ENCODE measurements around the gene IPCEF1. TPM values are rescaled to one million over a fixed set of nuclear protein-coding genes. Genes with fewer than 3 reads are reported as not detected.
A peak's percentile ranks its signal among the peaks of the same experiment; 100 is the strongest.

IPCEF1 gene
- total RNA-seq (0.26 and 0.33 TPM in 2 replicates), polyA plus RNA-seq (0.03 and 0.46 TPM in 2 replicates), polyA minus RNA-seq (ENCODE audit: low replicate concordance) (not detected in 2 replicates)
- 0.22 TPM in 1 of 2 replicates, not detected in the other for polyA plus RNA-seq (2012)

DNA sequence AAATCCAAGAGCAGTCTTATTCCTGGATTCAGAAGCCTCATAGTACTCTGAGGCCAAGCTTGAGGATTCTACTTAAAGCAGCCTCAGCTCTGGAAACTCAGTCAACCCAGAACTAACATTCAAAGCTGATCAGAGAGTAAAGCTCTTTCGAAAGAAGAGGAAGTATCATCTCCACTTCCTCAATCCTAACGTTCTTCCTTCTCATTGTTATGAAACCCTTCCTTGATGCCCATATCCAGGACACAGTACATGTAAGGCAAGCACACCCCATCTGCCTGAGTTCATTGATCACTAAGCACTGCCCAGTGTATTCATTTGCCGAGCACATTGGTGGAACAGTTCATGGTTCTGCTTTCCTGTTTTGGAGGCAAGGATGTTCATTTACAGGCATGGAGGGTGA lies at the start of gene IPCEF1:
TSS of gene IPCEF1 (minus strand) at position 114 of the 400 bp plus-strand sequence. CDS start 90,856 bp downstream, outside the sequence.
- TF ChIP-seq CTCF (conservative IDR thresholded peaks at IDR 0.05 in 1 of 2, IDR thresholded peaks at IDR 0.05 in 1 of 2; ENCODE audit: low read depth in 1 of 2, low read length in 2 of 2): no peak
- TF ChIP-seq EZH2 (IDR thresholded peaks at IDR 0.05; ENCODE audit: low read length, missing control alignments): no peak
- Histone ChIP-seq H3K27ac (ENCODE audit: insufficient read depth, low read length) (no peak within 1 kb of the TSS), H3K4me3 (replicated peaks in 1 of 4; ENCODE audit: control extremely low read depth in 1 of 4, insufficient read depth in 1 of 4, low read depth in 3 of 4, low read length in 4 of 4) (no peak within 1 kb of the TSS), H3K27me3 (ENCODE audit: control insufficient read depth, insufficient read depth, low read length) (no peaks in the 10 kb centered on the region), H3K9me3 (ENCODE audit: control insufficient read depth, insufficient read depth, low read depth, low read length) (no peaks in the 10 kb centered on the region), H3K4me2 (ENCODE audit: extremely low read depth, insufficient read depth, low read length) (no peak within 1 kb of the TSS), H4K20me1 (ENCODE audit: control insufficient read depth, extremely low read depth, insufficient read depth, low read length) (no peaks in the 10 kb centered on the region), H3K79me2 (ENCODE audit: control insufficient read depth, insufficient read depth, low read length) (no peaks in the 10 kb centered on the region), H3K9ac (ENCODE audit: insufficient read depth, low read length) (no peak within 1 kb of the TSS), H2AFZ (ENCODE audit: low read length) (no peak within 1 kb of the TSS), H3K4me1 (ENCODE audit: control insufficient read depth, extremely low read depth, insufficient read depth, low read length) (no peaks in the 10 kb centered on the region), H3K36me3 (ENCODE audit: control insufficient read depth, insufficient read depth, low read length) (no peaks in the 10 kb centered on the region)
- no peak for DNase-seq (ENCODE audit: low read depth in 2 of 2)

- Histone ChIP-seq H3K9ac (ENCODE audit: insufficient read depth, low read length) (no peak overlapping the region), H3K4me1 (ENCODE audit: control insufficient read depth, extremely low read depth, insufficient read depth, low read length) (peaks cover 27% of the 10 kb centered on the region), H3K4me3 (replicated peaks in 1 of 4; ENCODE audit: control extremely low read depth in 1 of 4, insufficient read depth in 1 of 4, low read depth in 3 of 4, low read length in 4 of 4) (no peak overlapping the region), H3K79me2 (ENCODE audit: control insufficient read depth, insufficient read depth, low read length) (no peaks in the 10 kb centered on the region), H2AFZ (ENCODE audit: low read length) (no peak overlapping the region), H3K36me3 (ENCODE audit: control insufficient read depth, insufficient read depth, low read length) (peaks cover 2% of the 10 kb centered on the region), H3K9me3 (ENCODE audit: control insufficient read depth, insufficient read depth, low read depth, low read length) (no peaks in the 10 kb centered on the region), H3K4me2 (ENCODE audit: extremely low read depth, insufficient read depth, low read length) (no peak overlapping the region), H3K27me3 (ENCODE audit: control insufficient read depth, insufficient read depth, low read length) (no peaks in the 10 kb centered on the region), H3K27ac (ENCODE audit: insufficient read depth, low read length) (no peak overlapping the region), H4K20me1 (ENCODE audit: control insufficient read depth, extremely low read depth, insufficient read depth, low read length) (no peaks in the 10 kb centered on the region)
- TF ChIP-seq CTCF (conservative IDR thresholded peaks at IDR 0.05 in 1 of 2, IDR thresholded peaks at IDR 0.05 in 1 of 2; ENCODE audit: low read depth in 1 of 2, low read length in 2 of 2) (no peak), EZH2 (IDR thresholded peaks at IDR 0.05; ENCODE audit: low read length, missing control alignments) (no peak)
- no peak for DNase-seq (ENCODE audit: low read depth in 2 of 2)
Observed at GRCh38 chr6:154406301-154406700, 49.7 kb upstream of the IPCEF1 start.

GRCh38 chr6:154404791-154405400 lies 48.3 kb upstream of the IPCEF1 start:
- H3K4me3 ChIP-seq (replicated peaks in 1 of 4; ENCODE audit: control extremely low read depth in 1 of 4, insufficient read depth in 1 of 4, low read depth in 3 of 4, low read length in 4 of 4): no peak overlapping the region
- H3K27ac ChIP-seq (ENCODE audit: insufficient read depth, low read length): no peak overlapping the region
- no peak overlapping the region for H2AFZ ChIP-seq (ENCODE audit: low read length)

More at GRCh38 chr6:154404791-154405400, 48.3 kb upstream of the IPCEF1 start:
- Histone ChIP-seq H3K27me3 (ENCODE audit: control insufficient read depth, insufficient read depth, low read length) (no peaks in the 10 kb centered on the region), H4K20me1 (ENCODE audit: control insufficient read depth, extremely low read depth, insufficient read depth, low read length) (no peaks in the 10 kb centered on the region), H3K79me2 (ENCODE audit: control insufficient read depth, insufficient read depth, low read length) (no peaks in the 10 kb centered on the region), H3K36me3 (ENCODE audit: control insufficient read depth, insufficient read depth, low read length) (peaks cover 2% of the 10 kb centered on the region), H3K4me1 (ENCODE audit: control insufficient read depth, extremely low read depth, insufficient read depth, low read length) (peaks cover 19% of the 10 kb centered on the region), H3K9me3 (ENCODE audit: control insufficient read depth, insufficient read depth, low read depth, low read length) (no peaks in the 10 kb centered on the region), H3K4me2 (ENCODE audit: extremely low read depth, insufficient read depth, low read length) (no peak overlapping the region), H3K9ac (ENCODE audit: insufficient read depth, low read length) (no peak overlapping the region)
- TF ChIP-seq EZH2 (IDR thresholded peaks at IDR 0.05; ENCODE audit: low read length, missing control alignments): no peak
- TF ChIP-seq CTCF (conservative IDR thresholded peaks at IDR 0.05 in 1 of 2, IDR thresholded peaks at IDR 0.05 in 1 of 2; ENCODE audit: low read depth in 1 of 2, low read length in 2 of 2): no peak
- peak; percentile 68 to 76 for DNase-seq (ENCODE audit: low read depth in 2 of 2)

Measured in fibroblast of lung (primary cell).